Hippocampal formation (tissue), 2 donors: ENCODE data around the gene TTLL11.
A peak's percentile ranks its signal among the peaks of the same experiment; 100 is the strongest.

Experiments used
- DNase-seq, 2 donors: peaks; one replicate each; lab custom pipeline; 2025; lab: John Stamatoyannopoulos, UW

The TTLL11 gene

GRCh38 chr9:122109035-122109813, 16.1 kb upstream of the TTLL11 start:
- no peak for DNase-seq

- DNase-seq, result no peak
Measured at GRCh38 chr9:122107291-122107805, 14.2 kb upstream of the TTLL11 start.

- no peak for DNase-seq
Measured at GRCh38 chr9:122106576-122106975, 13.5 kb upstream of the TTLL11 start.

- no peak for DNase-seq
Measured at GRCh38 chr9:122103985-122104384, 10.9 kb upstream of the TTLL11 start.

GRCh38 chr9:122102156-122102555, 9.0 kb upstream of the TTLL11 start:
- DNase-seq, result no peak

- DNase-seq, result no peak
Measured at GRCh38 chr9:122100756-122101155, 7.6 kb upstream of the TTLL11 start.

GRCh38 chr9:122099271-122099869, 6.3 kb upstream of the TTLL11 start:
- DNase-seq, result peak; percentile 70 to 71

GRCh38 chr9:122097679-122098315, 4.7 kb upstream of the TTLL11 start:
- no peak for DNase-seq

- DNase-seq, result no peak
Measured at GRCh38 chr9:122096620-122097415, 3.7 kb upstream of the TTLL11 start.

- peak in 1 of 2 donors; percentile 43 for DNase-seq
Measured at GRCh38 chr9:122095010-122095767, 2.1 kb upstream of the TTLL11 start.

GRCh38 chr9:122091682-122092592, 1.2 kb downstream of the TTLL11 start:
- DNase-seq, result no peak

GRCh38 chr9:122090981-122091380, 2.1 kb downstream of the TTLL11 start:
- no peak for DNase-seq

GRCh38 chr9:122090287-122090883, 2.7 kb downstream of the TTLL11 start:
- DNase-seq, result no peak

GRCh38 chr9:122088880-122089706, 4.0 kb downstream of the TTLL11 start:
- DNase-seq, result no peak

GRCh38 chr9:122087406-122088200, 5.5 kb downstream of the TTLL11 start:
- DNase-seq, result peak; percentile 25 to 70

- DNase-seq, result no peak
Measured at GRCh38 chr9:122086873-122087272, 6.2 kb downstream of the TTLL11 start.

- no peak for DNase-seq
Measured at GRCh38 chr9:122085260-122085659, 7.8 kb downstream of the TTLL11 start.
